Raji (cell line): ENCODE measurements around the gene RRAD.

ENCODE experiments used
- POLR2A ChIP-seq: IDR thresholded peaks from 2 replicates; pipeline ENCODE4 v1.6.1; 2011; ENCODE audit warnings: low read depth, low read length, control low read depth; ENCODE audit not compliant: insufficient read depth

RRAD gene

DNA sequence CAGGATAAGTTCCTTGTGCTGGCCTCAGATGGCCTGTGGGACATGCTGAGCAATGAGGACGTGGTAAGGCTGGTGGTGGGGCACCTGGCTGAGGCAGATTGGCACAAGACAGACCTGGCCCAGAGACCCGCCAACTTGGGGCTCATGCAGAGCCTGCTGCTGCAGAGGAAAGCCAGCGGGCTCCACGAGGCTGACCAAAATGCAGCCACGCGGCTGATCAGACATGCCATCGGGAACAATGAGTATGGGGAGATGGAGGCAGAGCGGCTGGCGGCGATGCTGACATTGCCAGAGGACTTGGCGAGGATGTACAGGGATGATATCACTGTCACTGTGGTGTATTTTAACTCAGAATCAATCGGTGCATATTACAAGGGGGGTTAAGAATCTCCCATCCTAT, 39.8 kb downstream of the RRAD start:
- no peak for TF ChIP-seq POLR2A

DNA sequence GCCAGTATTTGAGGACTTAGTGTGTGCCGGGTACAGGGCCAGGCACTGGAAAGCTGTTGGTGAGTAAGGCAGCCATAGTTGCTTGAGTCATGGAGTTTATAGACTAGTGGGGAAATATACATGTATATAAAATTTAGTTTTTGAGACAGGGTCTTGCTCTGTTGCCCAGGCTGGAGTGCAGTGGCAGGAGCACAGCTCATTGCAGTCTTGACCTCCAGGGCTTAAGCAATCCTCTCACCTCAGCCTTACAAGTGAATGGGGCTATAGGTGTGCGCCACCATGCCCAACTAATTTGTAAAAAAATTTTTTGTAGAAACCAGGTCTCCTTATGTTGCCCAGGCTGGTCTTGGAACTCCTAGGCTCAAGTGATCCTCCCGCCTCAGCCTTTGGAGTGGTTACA, 42.6 kb downstream of the RRAD start:
- TF ChIP-seq POLR2A: no peak

DNA sequence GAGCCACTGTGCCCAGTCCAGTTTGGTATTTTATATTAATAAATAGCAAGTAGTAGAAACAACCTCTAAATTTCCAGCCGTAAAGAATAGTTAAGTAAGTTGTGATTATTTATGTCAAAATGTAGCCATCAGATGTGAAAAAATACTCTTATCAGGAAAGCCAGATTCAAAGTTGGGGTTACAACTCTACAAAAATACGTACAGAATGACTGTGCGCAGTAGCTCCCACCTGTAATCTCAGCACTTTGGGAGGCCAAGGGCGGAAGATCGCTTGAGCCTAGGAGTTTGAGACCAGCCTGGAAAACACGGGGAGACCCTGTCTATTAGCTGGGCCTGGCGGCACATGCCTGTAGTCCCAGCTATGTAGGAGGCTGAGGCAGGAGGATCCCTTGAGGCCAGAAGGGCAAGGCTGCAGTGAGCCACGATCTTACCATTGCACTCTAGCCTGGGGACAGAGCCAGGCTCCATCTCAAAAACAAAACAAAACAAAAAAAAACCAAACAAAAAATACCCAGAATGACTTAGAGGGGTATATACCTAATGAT, 43.3 kb downstream of the RRAD start:
- no peak for TF ChIP-seq POLR2A

DNA sequence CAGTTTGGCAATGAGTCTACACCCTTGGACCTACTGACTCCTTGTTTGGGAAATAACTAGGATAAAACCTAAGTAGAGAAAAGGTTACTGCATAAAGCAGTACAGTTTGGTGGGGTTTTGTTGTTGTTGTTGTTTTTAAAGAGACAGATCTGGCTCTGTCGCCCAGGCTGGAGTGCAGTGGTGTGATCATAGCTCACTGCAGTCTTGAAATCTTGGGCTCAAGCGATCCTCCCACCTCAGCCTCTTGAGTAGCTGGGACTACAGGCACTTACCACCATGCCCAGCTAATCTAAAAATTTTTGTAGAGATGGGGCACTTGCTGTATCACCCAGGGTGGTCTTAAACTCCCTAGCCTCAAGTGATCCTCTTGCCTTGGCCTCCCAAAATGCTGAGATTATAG, 43.8 kb downstream of the RRAD start:
- TF ChIP-seq POLR2A: no peak

DNA sequence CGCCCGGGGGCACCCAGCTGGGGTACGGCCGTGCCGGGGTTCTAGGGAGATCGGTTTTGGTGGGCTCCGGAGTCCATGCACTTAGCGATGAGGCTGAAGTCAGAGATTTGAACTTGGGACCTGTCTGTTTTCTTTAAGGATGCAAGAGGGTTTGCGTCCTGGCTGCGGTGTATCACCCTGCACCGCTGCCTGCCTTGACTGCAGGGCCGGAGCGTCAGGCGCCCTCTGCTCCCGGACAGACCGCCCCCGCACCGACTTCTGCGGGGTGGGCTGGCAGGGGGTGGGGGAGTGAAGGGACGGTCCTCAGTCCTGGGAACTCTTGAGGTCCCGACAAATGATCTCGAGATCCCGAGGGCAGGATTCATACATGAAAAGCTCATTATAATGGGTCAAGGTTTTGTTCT, 44.3 kb downstream of the RRAD start:
- no peak for TF ChIP-seq POLR2A

DNA sequence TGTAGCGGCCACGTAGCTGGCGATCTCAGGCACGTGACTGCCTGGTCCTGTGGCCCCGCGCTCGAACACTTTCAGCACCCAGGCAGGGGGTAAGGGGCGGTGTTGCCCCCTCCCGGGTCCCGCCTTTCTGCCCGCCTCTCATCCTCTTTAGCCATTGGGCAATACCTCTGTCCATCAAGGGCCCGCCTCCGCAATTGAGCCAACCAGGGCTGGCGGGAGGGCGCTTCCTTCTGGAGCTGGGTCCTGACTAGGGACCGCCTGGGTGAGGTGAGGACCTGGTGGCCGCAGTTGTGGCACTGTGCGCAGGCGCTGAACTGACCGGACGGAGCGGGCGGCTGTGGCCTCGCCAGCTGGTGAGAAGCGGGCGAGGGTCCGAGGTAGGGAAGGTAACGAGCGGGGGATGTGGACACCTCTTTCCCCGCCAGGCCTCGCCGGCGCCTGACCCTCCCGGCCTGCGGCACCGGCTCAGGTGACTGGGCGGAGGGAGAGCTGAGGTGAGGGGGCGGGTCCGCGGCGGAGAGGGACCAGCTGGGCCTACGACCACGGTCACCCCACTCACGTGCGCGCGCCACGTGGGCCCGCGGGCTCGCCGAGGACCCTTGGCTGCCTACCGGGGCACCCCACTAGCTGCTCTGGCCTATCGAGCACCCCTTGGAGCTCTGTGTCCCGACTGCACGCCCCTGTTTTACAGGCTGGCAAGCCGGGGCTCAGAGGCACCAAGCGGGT, 44.9 kb downstream of the RRAD start, which contains the start of gene PDP2:
Gene PDP2, plus strand, starts transcription at position 228 of the 726 bp plus-strand sequence. CDS start 3,770 bp downstream, outside the sequence.
- peak; percentile 88 for TF ChIP-seq POLR2A

DNA sequence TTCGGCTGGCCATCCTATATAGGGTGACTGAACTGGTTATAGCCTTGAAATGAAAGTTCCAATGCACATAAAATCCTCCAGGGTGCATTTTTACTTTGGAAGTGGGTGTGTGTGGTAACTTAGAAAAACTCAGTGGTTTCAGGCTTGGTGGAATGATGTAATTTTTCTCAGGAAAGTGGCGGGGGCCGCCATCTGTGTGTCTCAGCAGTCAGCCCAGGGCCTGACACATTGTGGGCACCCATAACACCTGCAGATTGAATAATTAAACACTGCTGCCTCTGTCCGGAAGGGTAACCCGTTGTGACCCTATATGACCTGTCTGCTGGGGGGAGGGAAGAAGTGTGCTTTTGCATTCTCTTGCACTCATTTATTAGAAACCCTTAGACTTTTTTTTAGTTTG, 47.3 kb downstream of the RRAD start:
- no peak for TF ChIP-seq POLR2A

DNA sequence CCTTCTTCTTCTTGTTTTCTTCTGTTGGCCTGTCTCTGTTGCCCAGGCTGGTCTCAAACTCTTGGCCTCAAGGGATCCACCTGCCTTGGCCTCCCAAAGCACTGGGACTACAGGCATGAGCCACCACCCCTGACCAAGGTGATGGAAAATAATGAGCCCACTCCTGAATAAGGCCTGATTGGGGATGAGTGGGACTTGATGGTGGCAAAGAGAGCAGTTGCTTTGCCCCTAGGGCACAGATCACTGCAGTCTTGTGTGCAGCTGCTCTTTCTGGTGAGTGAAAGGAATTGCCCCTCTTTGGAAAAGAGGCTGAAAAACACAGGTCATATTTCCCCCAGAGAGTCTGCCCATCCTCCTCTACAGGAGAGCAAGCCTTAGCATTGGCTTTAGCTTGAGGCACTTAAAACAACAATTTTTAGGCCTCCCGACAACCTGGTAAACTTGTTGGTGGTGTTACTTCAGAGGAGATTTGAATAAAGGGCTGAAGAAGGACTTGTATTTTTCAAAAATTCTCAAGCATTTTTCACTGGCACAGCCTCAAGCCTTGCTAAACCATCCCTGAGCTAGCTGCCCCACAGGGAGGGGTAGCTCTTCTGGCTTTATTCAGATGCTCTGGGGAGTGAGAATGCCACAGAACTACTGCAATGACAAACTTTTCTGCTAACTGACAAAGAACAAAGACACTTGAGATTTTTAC, 51.1 kb downstream of the RRAD start:
- TF ChIP-seq POLR2A: no peak

DNA sequence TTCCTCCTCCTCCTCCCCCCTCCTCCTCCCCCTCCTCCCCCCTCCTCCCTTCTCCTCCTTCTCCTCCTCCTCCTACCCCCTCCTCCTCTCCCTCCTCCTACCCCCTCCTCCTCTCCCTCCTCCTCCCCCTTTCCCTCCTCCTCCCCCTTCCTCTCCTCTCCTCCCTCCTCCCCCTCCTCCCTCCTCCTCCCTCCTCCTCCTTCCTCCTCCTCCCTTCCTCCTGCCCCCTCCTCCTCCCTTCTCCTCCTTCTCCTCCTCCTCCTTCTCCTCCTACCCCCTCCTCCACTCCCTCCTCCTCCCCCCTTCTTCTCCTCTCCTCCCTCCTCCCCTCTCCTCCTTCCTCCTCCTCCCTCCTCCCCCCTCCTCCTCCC, 51.7 kb downstream of the RRAD start:
- TF ChIP-seq POLR2A: no peak

DNA sequence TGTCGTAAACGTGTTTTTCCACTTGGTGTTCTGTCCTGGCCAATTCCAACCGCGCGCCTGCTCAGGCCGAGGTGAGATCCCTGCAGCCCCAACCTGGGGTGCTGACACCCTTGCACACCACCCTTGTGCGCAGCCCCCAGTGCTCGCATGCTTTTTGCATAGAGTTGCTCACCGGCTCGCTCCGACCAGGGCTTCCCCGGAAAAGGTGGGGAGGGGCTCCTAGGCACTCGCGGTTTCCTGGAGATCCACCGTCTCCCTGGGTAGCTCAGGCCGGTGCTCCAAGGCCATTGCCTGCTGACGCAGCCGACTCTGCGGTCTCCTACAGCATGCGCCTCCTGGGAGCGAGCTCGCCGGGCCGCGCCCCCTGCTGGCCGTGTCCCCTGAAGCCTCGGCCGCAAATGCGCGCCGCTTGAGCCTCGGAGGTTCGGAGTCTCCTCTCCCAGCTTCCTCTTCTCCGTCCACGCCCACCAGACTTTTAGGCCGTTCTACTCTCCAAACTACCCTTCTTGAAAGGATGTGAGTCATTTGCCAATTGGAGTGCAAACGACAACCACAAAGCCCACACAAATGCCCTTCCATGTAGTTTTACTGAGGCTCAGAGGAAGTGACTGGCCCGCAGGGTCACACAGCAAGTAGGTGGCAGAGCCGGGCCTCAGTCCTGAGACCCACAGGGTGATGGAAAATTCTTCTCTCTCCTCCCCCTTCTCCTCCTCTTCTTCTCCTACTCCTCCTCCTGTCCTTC, 52.2 kb downstream of the RRAD start:
- peak; percentile 30; the same call in 1 of the 2 replicates for TF ChIP-seq POLR2A

DNA sequence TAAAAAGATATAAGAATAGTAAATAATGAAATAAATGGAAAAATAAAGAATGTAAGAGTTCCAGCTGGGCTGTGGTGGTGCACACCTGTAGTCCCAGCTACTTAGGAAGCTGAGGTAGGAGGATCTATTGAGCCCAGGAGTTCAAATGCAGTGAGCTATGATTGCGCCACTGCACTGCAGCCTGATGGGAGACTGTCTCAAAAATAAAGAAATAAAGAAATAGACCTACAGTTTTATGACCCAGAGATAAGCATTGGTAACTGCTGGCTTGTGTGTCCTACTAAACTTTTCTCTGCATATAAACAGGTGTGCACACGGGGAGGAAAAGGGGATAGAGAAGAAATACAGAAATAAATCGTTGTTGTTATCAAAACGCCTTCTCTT, 52.8 kb downstream of the RRAD start:
- TF ChIP-seq POLR2A: no peak

DNA sequence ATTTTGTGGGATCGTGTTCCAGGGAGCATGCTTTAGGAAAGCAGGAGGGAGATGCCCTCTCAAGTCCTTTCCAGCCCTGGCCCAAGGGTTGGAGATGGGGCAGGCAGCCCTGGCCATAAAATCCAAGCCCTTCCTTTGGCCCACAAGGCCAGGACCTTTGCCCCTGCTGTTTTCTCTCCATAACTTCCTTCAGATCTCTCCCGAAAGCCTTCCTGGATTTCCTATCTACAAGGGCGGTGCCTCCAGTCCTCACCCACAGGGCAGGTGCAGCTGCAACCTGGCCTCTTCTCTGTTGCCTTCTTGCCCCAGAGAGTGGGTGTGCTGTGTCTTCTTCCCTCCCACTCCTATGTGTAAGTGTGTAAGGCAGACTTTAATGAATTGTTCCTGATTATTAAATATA, 53.5 kb downstream of the RRAD start:
- TF ChIP-seq POLR2A: no peak
